ENCODE data around the gene CBARP. TPM values are rescaled to one million over a fixed set of nuclear protein-coding genes. Genes with fewer than 3 reads are reported as not detected.

The CBARP gene
- total RNA-seq, 2 experiments from 2014 or later, result 0.49 to 0.86 TPM

GRCh38 chr19:1253514-1254080 is 15.8 kb upstream of the CBARP start:
- ChIA-PET CTCF (interaction anchor here (0.8 to 16.1 kb wide), 5 partner anchors 10 to 15 kb away, joined by 4 to 449 read pairs (median 20); partner anchors contain the start of genes ATP5F1D and CIRBP), POLR2A (interaction anchor here (0.7 to 1.9 kb wide), 12 partner anchors 8 to 232 kb away, joined by 3 to 30 read pairs (median 4); partner anchors contain the start of genes ARHGAP45, ATP5F1D, CIRBP and FAM174C)

GRCh38 chr19:1252821-1253513 is 15.2 kb upstream of the CBARP start:
- peak overlapping the region; percentile 85 for H3K27ac Mint-ChIP-seq
- H3K9me3 Mint-ChIP-seq, result no peaks in the 10 kb centered on the region
- intact Hi-C loops (cut with micrococcal nuclease), result loop anchor here (2.0 kb wide), 1 partner anchor 14 kb away; no protein-coding TSS in a partner anchor
- ATAC-seq (peak; percentile 38), DNase-seq (peak; percentile 89)
- no peak for TF ChIP-seq CTCF (IDR thresholded peaks at IDR 0.05)
- peaks cover 22% of the 10 kb centered on the region for H3K4me1 Mint-ChIP-seq (ENCODE audit: low read depth)
- ChIA-PET POLR2A (interaction anchor here (0.7 to 1.9 kb wide), 11 partner anchors 9 to 232 kb away, joined by 3 to 30 read pairs (median 4); partner anchors contain the start of genes ARHGAP45, ATP5F1D, CIRBP and FAM174C), CTCF (interaction anchor here (0.8 to 2.6 kb wide), 5 partner anchors 9 to 157 kb away, joined by 3 to 30 read pairs (median 5); partner anchors contain the start of gene CIRBP)
- H3K4me3 Mint-ChIP-seq, result peak overlapping the region; percentile 96
- no peaks in the 10 kb centered on the region for H3K27me3 Mint-ChIP-seq
- H3K36me3 Mint-ChIP-seq (ENCODE audit: low read depth), result peaks cover 44% of the 10 kb centered on the region

More at GRCh38 chr19:1253514-1254080, 15.8 kb upstream of the CBARP start:
- no peak for TF ChIP-seq CTCF (IDR thresholded peaks at IDR 0.05)
- DNase-seq (no peak), ATAC-seq (no peak)
- intact Hi-C loops (cut with micrococcal nuclease), result loop anchor here (2.0 kb wide), 1 partner anchor 13 kb away; no protein-coding TSS in a partner anchor
- H3K36me3 Mint-ChIP-seq (ENCODE audit: low read depth), result peaks cover 46% of the 10 kb centered on the region
- H3K9me3 Mint-ChIP-seq, result no peaks in the 10 kb centered on the region
- no peaks in the 10 kb centered on the region for H3K27me3 Mint-ChIP-seq
- H3K4me1 Mint-ChIP-seq (ENCODE audit: low read depth), result peaks cover 28% of the 10 kb centered on the region
- H3K27ac Mint-ChIP-seq, result peak overlapping the region; percentile 85
- H3K4me3 Mint-ChIP-seq, result peak overlapping the region; percentile 63

GRCh38 chr19:1252221-1252820 is 14.5 kb upstream of the CBARP start:
- H3K4me1 Mint-ChIP-seq (ENCODE audit: low read depth), result peaks cover 19% of the 10 kb centered on the region
- H3K27ac Mint-ChIP-seq, result peak overlapping the region; percentile 86
- intact Hi-C loops (cut with micrococcal nuclease), result loop anchor here (2.0 kb wide), 1 partner anchor 14 kb away; no protein-coding TSS in a partner anchor
- CTCF ChIA-PET, result interaction anchor here (0.8 to 2.6 kb wide), 6 partner anchors 8 to 156 kb away, joined by 3 to 30 read pairs (median 4); partner anchors contain the start of gene CIRBP
- no peaks in the 10 kb centered on the region for H3K27me3 Mint-ChIP-seq
- DNase-seq (peak; percentile 91), ATAC-seq (peak; percentile 38)
- H3K4me3 Mint-ChIP-seq, result peak overlapping the region; percentile 96
- no peaks in the 10 kb centered on the region for H3K9me3 Mint-ChIP-seq
- POLR2A ChIA-PET, result interaction anchor here (1.0 to 1.9 kb wide), 11 partner anchors 8 to 231 kb away, joined by 3 to 30 read pairs (median 5); partner anchors contain the start of genes ATP5F1D, CIRBP, FAM174C and RNU6-2
- TF ChIP-seq CTCF (IDR thresholded peaks at IDR 0.05), result no peak
- peaks cover 39% of the 10 kb centered on the region for H3K36me3 Mint-ChIP-seq (ENCODE audit: low read depth)

- Mint-ChIP-seq H3K27me3 (no peaks in the 10 kb centered on the region), H3K4me1 (ENCODE audit: low read depth) (peaks cover 18% of the 10 kb centered on the region), H3K9me3 (no peaks in the 10 kb centered on the region), H3K27ac (peak overlapping the region; percentile 92), H3K4me3 (peak overlapping the region; percentile 96), H3K36me3 (ENCODE audit: low read depth) (peaks cover 38% of the 10 kb centered on the region)
- no peak for TF ChIP-seq CTCF (IDR thresholded peaks at IDR 0.05)
- CTCF ChIA-PET, result interaction anchor here (1.0 to 2.6 kb wide), 3 partner anchors 15 to 155 kb away, joined by 3 to 30 read pairs (median 3); partner anchors contain the start of gene CIRBP
- intact Hi-C loops (cut with micrococcal nuclease), result loop anchor here (2.0 kb wide), 1 partner anchor 15 kb away; no protein-coding TSS in a partner anchor
- DNase-seq (peak; percentile 81), ATAC-seq (peak; percentile 3)
- POLR2A ChIA-PET, result interaction anchor here (0.8 to 1.3 kb wide), 4 partner anchors 12 to 33 kb away, joined by 3 to 7 read pairs (median 6); partner anchors contain the start of gene CIRBP
Measured at GRCh38 chr19:1251330-1252220, 13.8 kb upstream of the CBARP start.

Measured in activated CD8-positive, alpha-beta T cell treated with anti-CD3 and anti-CD28 coated beads for 36 hours (primary cell).